HepG2 (cell line): ENCODE data around the gene CLDN18. TPM values are rescaled to one million over a fixed set of nuclear protein-coding genes. Genes with fewer than 3 reads are reported as not detected.

Experiments used
- ATAC-seq: fragments of 200-7000 bp; cut with Tn5 transposase; 3 replicates; pipeline ENCODE4 v1.9.1; 2020; ENCODE audit warnings: mild to moderate bottlenecking, moderate library complexity
- BruUV-seq: library from RNA; stranded (reverse); fragments of 400-500 nt; replicated peaks from 2 replicates; lab custom pipeline; 2021; lab: Mats Ljungman, UMichigan
- CTCF ChIA-PET: fragments of 300-600 bp; formaldehyde crosslinking; extraction: SDS; loops from one replicate; lab custom pipeline; 2021; ENCODE audit warnings: low total read pairs, inconsistent platforms, low intra/inter-chr PET ratio; lab: Yijun Ruan, JAX
- POLR2A ChIA-PET: fragments of 350-600 bp; sonication (Branson Sonifier 250); formaldehyde crosslinking; loops from one replicate; lab custom pipeline; 2020; ENCODE audit warnings: antibody characterized with exemption, inconsistent platforms; lab: Yijun Ruan, JAX
- DNase-seq: peaks from one replicate; pipeline ENCODE4 v3.0.0-alpha.2; 2015; ENCODE audit warnings: low spot score
- FAIRE-seq: peaks from 3 replicates; lab custom pipeline; 2011; peaks lifted over from hg19 to GRCh38; lab: Jason Lieb, UNC
- H2AFZ ChIP-seq: one replicate; pipeline ENCODE4 v1.6.1; 2011; ENCODE audit warnings: low read length, inconsistent platforms
- H3K27ac ChIP-seq: fragments of 300-600 bp; 3 replicates; pipeline ENCODE4 v1.8.0; 2011; ENCODE audit warnings: mixed run types, mild to moderate bottlenecking, mixed read lengths, low read length, inconsistent platforms; ENCODE audit not compliant: insufficient read depth; ENCODE audit errors: extremely low read length
- H3K27me3 ChIP-seq, 2 experiments: fragments of 200-600 bp in 1 of 2; 2 replicates in 1 of 2; 3 replicates in 1 of 2; pipeline versions ENCODE4 v1.6.0 to v1.8.0; 2011; ENCODE audit warnings: low read length in 2 of 2, mild to moderate bottlenecking in 2 of 2, moderate library complexity in 2 of 2, inconsistent platforms in 1 of 2; ENCODE audit not compliant: insufficient read depth in 2 of 2, control insufficient read depth in 1 of 2
- H3K36me3 ChIP-seq, 2 experiments: fragments of 200-600 bp in 1 of 2; replicated peaks in 1 of 2; 2 replicates in 1 of 2; 3 replicates in 1 of 2; pipeline versions ENCODE4 v1.5.1 to v1.8.0; 2011; ENCODE audit warnings: low read length in 2 of 2, inconsistent platforms in 1 of 2; ENCODE audit not compliant: insufficient read depth in 2 of 2, control insufficient read depth in 1 of 2
- H3K4me1 ChIP-seq: 2 replicates; pipeline ENCODE4 v1.5.1; 2012; ENCODE audit warnings: low read length, inconsistent platforms; ENCODE audit not compliant: insufficient read depth
- H3K4me2 ChIP-seq: 2 replicates; pipeline ENCODE4 v1.6.0; 2011; ENCODE audit warnings: low read depth, low read length, inconsistent platforms
- H3K4me3 ChIP-seq, 3 experiments: fragments of 200-600 bp in 1 of 3; sonication (generic), shearing (Covaris generic) in 1 of 3; replicated peaks in 1 of 3; 2 replicates each; pipeline ENCODE4 v1.5.1; 2011 to 2016; ENCODE audit warnings: low read length in 3 of 3, inconsistent platforms in 2 of 3, low read depth in 2 of 3, mild to moderate bottlenecking in 2 of 3, control low read depth in 1 of 3, mixed read lengths in 1 of 3; ENCODE audit not compliant: insufficient read depth in 1 of 3
- H3K79me2 ChIP-seq: one replicate; pipeline ENCODE4 v1.6.1; 2011; ENCODE audit warnings: low read length, inconsistent platforms; ENCODE audit not compliant: insufficient read depth
- H3K9ac ChIP-seq: 2 replicates; pipeline ENCODE4 v1.6.0; 2011; ENCODE audit warnings: mild to moderate bottlenecking, low read depth, low read length, inconsistent platforms; ENCODE audit not compliant: insufficient read depth
- H3K9me3 ChIP-seq: 2 replicates; pipeline ENCODE4 v1.5.1; 2012; ENCODE audit warnings: mild to moderate bottlenecking, low read length
- H4K20me1 ChIP-seq: 2 replicates; pipeline ENCODE4 v1.6.0; 2011; ENCODE audit warnings: inconsistent platforms, mild to moderate bottlenecking, low read length, moderate library complexity; ENCODE audit not compliant: insufficient read depth
- NR1H2 ChIP-seq: sonication (generic); formaldehyde crosslinking; IDR thresholded peaks from 2 replicates; pipeline ENCODE4 v1.8.1; 2022; ENCODE audit warnings: low read depth, missing genetic modification reagents, borderline replicate concordance
- PAXIP1 ChIP-seq: sonication (generic); formaldehyde crosslinking; conservative IDR thresholded peaks from 2 replicates; pipeline ENCODE4 v1.4.0; 2020; ENCODE audit warnings: mild to moderate bottlenecking, missing genetic modification reagents, moderate library complexity
- POGK ChIP-seq: sonication (generic); formaldehyde crosslinking; conservative IDR thresholded peaks from 2 replicates; pipeline ENCODE4 v1.8.0; 2022; ENCODE audit warnings: mild to moderate bottlenecking, moderate library complexity, missing genetic modification reagents
- WGBS: methylation state at CpG from one replicate; pipeline ENCODE4 v1.1.6; 2017; ENCODE audit warnings: low lambda C conversion rate; 5-methylcytosine and 5-hydroxymethylcytosine counted together
- in situ Hi-C: cut with HindIII; loops from 2 replicates; pipeline ENCODE4 v1.10.0; 2017; ENCODE audit warnings: low pct_unique_long_range_greater_than_20kb; ENCODE audit not compliant: extremely low pct_ligation_motif_present
- intact Hi-C: fragments of 100-400 bp; cut with micrococcal nuclease; formaldehyde crosslinking; loops from one replicate; pipeline ENCODE4 v1.10.0; 2022; ENCODE audit not compliant: unreplicated experiment
- polyA plus RNA-seq, 8 experiments: library from polyadenylated mRNA; depleted of rRNA in 3 of 8; stranded (reverse) in 7 of 8; unstranded in 1 of 8; fragments of >200 nt; fragmentation: Illumina TruSeq in 4 of 8; extraction: Trizol in 4 of 8; gene quantifications; 2 replicates each; pipeline versions ENCODE4 v1.2.1 to v1.2.3, GENCODE V29; 2011 to 2016; ENCODE audit warnings: low read depth in 4 of 8, missing spikeins in 1 of 8, mixed read lengths in 1 of 8; ENCODE audit not compliant: insufficient read depth in 1 of 8
- total RNA-seq, 5 experiments: library from RNA; depleted of rRNA; stranded (reverse); fragments of >200 nt; fragmentation: Illumina TruSeq; extraction: Trizol; gene quantifications; 2 replicates each; pipeline ENCODE4 v1.2.3, GENCODE V29; 2016; ENCODE audit warnings: low read depth in 1 of 5

Gene CLDN18
- total and polyA plus RNA-seq, 2 of the 13 experiments (the other 11 are each of a cell fraction or from before 2014, with no cell fraction given): not detected

- H3K9me3 ChIP-seq: no peaks in the 10 kb centered on the region
- in situ Hi-C loops: no loop called here
- no peak overlapping the region for H3K27ac ChIP-seq
- no peak overlapping the region for H2AFZ ChIP-seq
- H3K4me3 ChIP-seq: no peak overlapping the region
- no peak for FAIRE-seq
- no peaks in the 10 kb centered on the region for H3K4me1 ChIP-seq
- TF ChIP-seq POGK (no peak), NR1H2 (CRISPR knock-in tag) (no peak), PAXIP1 (CRISPR knock-in tag) (no peak)
- H4K20me1 ChIP-seq: no peaks in the 10 kb centered on the region
- H3K4me2 ChIP-seq: no peak overlapping the region
- no peaks in the 10 kb centered on the region for H3K36me3 ChIP-seq
- ChIA-PET CTCF (no interaction called here), POLR2A (no interaction called here)
- intact Hi-C loops: no loop called here
- no TSS peak for BruUV-seq
- ATAC-seq: no peak
- H3K9ac ChIP-seq: no peak overlapping the region
- H3K27me3 ChIP-seq: peaks cover 0 to 3% of the 10 kb centered on the region in 2 experiments; a peak in 1 of 5 replicates
- 0% methylated on average over 2 of the region's 2 CpGs for WGBS
- no peaks in the 10 kb centered on the region for H3K79me2 ChIP-seq
- DNase-seq: no peak
These were observed 6.9 kb upstream of the CLDN18 start for GRCh38 chr3:138003069-138003468.
